Frontal cortex (tissue), 4 donors: ENCODE data around the gene CCDC127. TPM values are rescaled to one million over a fixed set of nuclear protein-coding genes. Genes with fewer than 3 reads are reported as not detected.

Source experiments
- DNase-seq, 2 donors: peaks; one replicate each; pipeline ENCODE4 v3.0.0; 2012; ENCODE audit warnings: low spot score in 2 of 2
- FAIRE-seq: peaks from 2 replicates; lab custom pipeline; 2012; peaks lifted over from hg19 to GRCh38; lab: Jason Lieb, UNC
- total RNA-seq: library from RNA; depleted of rRNA; stranded (reverse); fragments of >200 nt; gene quantifications from one replicate; pipeline ENCODE4 v1.2.3, GENCODE V29; 2014
- donor health status: control.
- donor health status: control.
- donor health status: control.

Gene CCDC127
- total RNA-seq, 1 donor from 2014 or later = 7.3 TPM

- FAIRE-seq (no peak), DNase-seq (no peak)
Observed at GRCh38 chr5:147751-148150, 70.2 kb downstream of the CCDC127 start.

Other genes starting within 250 kb of the CCDC127 start
- 3.7 TPM for gene PLEKHG4B, start 126.0 kb downstream of the CCDC127 start, total RNA-seq
- 1.2 TPM for gene LRRC14B, start 26.7 kb downstream of the CCDC127 start, total RNA-seq
- 68.1 TPM for gene SDHA, start 167 bp upstream of the CCDC127 start, total RNA-seq
- gene PDCD6, start 53.5 kb upstream of the CCDC127 start, total RNA-seq = 49.7 TPM
- 1.2 TPM for gene AHRR, start 103.6 kb upstream of the CCDC127 start, total RNA-seq
- 22.4 TPM for gene EXOC3, start 225.0 kb upstream of the CCDC127 start, total RNA-seq